HG03025 (cell line): ENCODE data around the gene BTBD6.
A peak's percentile ranks its signal among the peaks of the same experiment; 100 is the strongest.
"Not testable (repeated sequence)": the region's sequence is repeated elsewhere in the genome, so short reads cannot be mapped to it uniquely, and the experiment has no call there.

ENCODE experiments used
- ATAC-seq: cut with Tn5 transposase; IDR thresholded peaks from one replicate; pipeline ENCODE4 v1.9.1; 2021; ENCODE audit warnings: mild to moderate bottlenecking, moderate library complexity; ENCODE audit not compliant: unreplicated experiment, low FRiP score

The BTBD6 gene

DNA sequence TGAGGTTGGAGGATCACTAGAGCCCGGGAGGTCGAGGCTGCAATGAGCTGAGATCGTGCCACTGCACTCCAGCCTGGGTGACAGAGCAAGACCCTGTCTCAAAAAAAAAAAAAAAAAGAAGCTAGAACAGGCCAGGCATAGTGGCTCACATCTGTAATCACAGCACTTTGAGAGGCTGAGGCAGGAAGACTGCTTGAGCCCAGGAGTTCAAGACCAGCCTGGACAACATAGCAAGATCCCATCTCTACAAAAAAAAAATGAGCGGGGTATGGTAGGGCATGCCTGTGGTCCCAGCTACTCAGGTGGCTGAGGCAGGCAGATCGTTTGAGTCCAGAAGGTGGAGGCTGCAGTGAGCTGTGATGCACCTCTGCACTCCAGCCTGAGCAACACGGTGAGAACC, 40.6 kb downstream of the BTBD6 start:
- not testable (repeated sequence) for ATAC-seq

DNA sequence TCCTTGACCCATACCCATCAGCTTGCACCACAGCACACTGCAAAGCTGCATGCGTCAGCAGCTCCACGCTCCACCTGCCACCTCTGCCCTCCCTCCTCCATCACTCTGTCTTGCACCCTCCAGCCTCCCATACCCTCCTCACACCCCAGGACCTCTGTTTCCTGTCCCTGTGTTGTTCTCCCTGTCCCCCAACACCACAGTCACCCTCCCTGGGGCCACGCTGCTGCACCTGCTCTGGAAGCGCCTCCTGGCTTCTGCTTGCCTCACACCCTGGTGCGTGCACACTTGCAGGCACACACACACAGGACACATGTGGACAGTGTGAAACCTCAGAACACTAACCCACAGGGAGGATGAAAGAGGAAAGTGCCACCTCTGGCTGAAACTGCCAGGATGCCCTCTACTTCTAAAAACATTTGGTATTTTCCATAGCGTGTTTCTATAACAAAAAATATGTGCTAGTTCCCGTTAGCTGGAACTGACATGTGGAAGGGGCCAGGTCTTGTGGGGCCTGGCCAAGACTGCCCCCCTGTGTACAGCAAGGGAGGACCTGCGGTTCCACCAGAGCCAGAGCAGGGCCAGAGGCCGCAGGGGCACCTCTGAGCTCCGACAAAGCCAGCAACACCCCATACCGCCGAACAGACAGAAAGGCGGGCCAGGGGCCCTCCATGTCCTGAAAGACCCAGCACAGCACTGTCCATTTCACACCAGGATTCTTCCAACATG, 42.5 kb downstream of the BTBD6 start:
- ATAC-seq: no peak

DNA sequence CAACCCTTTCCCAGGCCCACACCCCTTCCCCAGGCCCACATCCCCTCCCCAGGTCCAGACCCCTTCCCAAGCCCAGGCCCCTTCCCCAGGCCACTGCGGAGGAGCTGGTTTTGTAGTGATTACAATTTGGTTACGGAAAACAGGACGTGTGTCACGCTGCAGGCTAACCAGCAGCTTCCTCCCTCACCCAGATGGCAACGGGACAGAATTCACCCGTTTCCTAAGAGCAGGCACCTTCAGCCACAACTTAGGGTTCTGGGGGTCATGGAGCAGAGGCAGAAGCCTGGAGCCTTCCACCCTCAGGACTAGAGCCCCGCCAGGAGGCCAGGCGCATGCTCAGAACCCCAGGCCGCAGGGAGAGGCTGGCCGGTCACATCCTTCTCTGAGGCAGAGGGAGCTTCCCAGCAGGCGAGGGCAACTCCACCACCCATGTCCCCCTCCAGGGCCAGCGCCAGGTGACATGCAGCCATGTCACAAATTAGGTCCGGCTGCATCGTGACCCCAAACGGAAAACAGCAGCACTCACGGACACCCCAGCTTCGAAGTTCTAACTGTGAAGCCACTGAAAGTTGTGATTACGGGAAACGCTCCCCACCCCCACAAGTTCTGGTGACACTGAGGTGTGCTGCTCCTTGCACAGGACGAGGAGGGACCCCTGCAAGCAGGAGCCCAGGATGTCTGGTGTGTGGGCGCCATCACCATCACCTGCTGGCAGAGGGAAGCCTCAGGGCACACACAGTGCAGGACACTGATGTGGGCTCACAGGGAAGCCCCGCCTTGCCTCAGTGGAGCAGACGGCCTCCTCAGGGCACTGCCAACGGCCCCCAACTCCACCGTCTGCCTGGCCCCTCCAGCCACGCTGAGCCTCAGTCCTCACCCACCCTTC, 44.7 kb downstream of the BTBD6 start:
- no peak for ATAC-seq

DNA sequence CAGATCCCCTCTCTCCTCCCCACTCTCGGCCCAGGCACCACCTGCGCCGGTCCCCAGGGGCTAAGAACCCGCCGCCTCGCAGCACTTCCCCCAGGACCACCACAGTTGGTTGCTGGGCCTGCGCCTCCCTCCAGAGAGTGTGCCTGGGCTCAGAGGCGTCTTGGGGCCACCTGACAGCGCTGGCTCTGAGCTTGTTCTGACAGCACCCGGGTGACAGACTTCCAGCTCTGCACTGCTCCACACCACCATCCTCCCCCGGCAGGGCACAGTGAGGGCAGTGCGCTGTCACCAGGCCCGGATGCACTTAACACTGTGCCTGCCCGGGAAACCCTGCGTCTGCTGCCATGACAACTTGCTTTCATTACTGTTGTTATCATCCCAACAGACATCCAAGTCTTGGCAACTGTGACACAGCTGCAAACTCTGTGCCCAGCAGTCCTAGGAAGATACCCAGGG, 45.8 kb downstream of the BTBD6 start:
- ATAC-seq: no peak

DNA sequence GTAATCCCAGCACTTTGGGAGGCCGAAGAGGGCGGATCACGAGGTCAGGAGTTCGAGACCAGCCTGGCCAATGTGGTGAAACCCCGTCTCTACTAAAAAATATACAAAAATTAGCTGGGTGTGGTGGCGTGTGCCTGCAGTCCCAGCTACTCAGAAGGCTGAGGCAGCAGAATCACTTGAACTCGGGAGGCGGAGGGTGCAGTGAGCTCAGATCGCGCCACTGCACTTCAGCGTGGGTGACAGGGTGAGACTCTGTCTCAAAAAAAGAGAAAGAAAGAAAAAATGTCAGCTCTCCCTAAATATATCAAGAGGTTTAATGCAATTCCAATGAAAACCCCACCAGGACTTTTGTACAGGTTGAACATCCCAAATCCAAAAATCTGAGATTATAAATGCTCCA, 49.0 kb downstream of the BTBD6 start:
- ATAC-seq: not testable (repeated sequence)

DNA sequence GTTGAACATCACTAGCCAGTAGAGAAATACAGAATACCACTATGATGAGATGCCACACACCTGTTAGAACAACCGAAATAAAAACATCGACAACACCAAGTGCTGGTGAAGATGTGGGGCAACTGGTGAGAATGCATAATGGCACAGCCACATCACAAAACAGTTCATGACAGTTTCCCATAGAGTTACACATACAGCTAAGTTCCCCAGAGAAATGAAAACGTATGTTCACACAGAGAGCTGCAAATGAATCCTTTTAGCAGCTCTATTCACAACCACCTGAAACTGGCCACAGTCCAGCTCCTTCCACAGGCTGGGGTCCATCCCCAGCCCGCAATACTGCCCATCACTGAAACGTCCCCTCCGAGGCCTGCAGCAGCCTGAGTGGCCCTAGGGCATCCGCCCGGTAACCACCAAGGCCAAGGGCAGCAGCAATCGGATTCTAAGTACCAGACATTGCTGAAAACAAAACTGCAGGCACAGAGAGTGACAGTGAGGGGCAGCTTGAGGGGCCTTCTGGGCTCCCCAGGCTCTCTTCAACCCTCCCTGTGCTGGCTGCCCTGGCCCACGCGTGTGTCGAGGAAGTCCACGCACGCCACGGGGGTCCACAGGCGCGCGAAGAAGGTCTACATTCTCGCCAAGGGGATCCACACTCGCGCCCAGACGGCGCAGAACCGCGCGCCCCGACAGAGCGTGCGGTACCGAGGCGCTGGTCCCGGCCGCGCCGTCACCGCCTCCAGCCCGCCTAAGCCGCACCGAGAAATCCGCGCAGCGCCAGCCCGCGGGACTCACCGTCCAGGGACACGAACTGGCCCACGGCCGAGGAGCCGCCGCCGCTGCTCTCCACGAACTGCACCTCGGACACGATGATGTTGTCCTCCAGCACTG, 51.6 kb downstream of the BTBD6 start:
- ATAC-seq: peak; percentile 22
